HepG2 (cell line): ENCODE results near the gene TAL2.

ENCODE experiments used
- NKX3-1 ChIP-seq: sonication (generic); formaldehyde crosslinking; IDR thresholded peaks from 2 replicates; pipeline ENCODE4 v1.5.0; 2020; ENCODE audit warnings: missing genetic modification reagents
- SKI ChIP-seq: fragments of 450-650 bp; IDR thresholded peaks from one replicate; pipeline ENCODE4 v1.6.1; 2018; ENCODE audit warnings: mild to moderate bottlenecking; ENCODE audit not compliant: partially characterized antibody
- ZBTB49 ChIP-seq: sonication (generic); formaldehyde crosslinking; IDR thresholded peaks from 2 replicates; pipeline ENCODE4 v1.4.0; 2020; ENCODE audit warnings: missing genetic modification reagents, borderline replicate concordance
- ZKSCAN1 ChIP-seq: fragments of 150-350 bp; IDR thresholded peaks from 2 replicates; pipeline ENCODE4 v1.6.1; 2014; ENCODE audit warnings: low read length
- ZNF207 ChIP-seq: fragments of 450-650 bp; IDR thresholded peaks from 2 replicates; pipeline ENCODE4 v1.6.1; 2016; ENCODE audit warnings: antibody characterized with exemption, borderline replicate concordance
- ZNF253 ChIP-seq: sonication (generic); formaldehyde crosslinking; IDR thresholded peaks from 2 replicates; pipeline ENCODE4 v1.8.0; 2022; ENCODE audit warnings: mild to moderate bottlenecking, missing genetic modification reagents, borderline replicate concordance
- TF ChIP-seq, protein P1 (sequence below), 2 experiments: IDR thresholded peaks; 2 replicates each; pipeline ENCODE4 v1.6.1; 2011 to 2012; ENCODE audit warnings: low read length in 2 of 2, borderline replicate concordance in 1 of 2, low read depth in 1 of 2, mild to moderate bottlenecking in 1 of 2, moderate library complexity in 1 of 2
- TF ChIP-seq, protein P2 (sequence below): sonication (generic); formaldehyde crosslinking; IDR thresholded peaks from 2 replicates; pipeline ENCODE4 v1.5.0; 2020; ENCODE audit warnings: mild to moderate bottlenecking, missing genetic modification reagents, moderate library complexity
- TF ChIP-seq, protein P3 (sequence below): sonication (generic); formaldehyde crosslinking; IDR thresholded peaks from 2 replicates; pipeline ENCODE4 v1.9.0; 2021; ENCODE audit warnings: missing genetic modification reagents, mild to moderate bottlenecking, borderline replicate concordance

GRCh38 chr9:105702207-105702606, 40.0 kb downstream of the TAL2 start:
- no peak for TF ChIP-seq ZNF207
- no peak for TF ChIP-seq ZKSCAN1
- TF ChIP-seq, protein P1, sequence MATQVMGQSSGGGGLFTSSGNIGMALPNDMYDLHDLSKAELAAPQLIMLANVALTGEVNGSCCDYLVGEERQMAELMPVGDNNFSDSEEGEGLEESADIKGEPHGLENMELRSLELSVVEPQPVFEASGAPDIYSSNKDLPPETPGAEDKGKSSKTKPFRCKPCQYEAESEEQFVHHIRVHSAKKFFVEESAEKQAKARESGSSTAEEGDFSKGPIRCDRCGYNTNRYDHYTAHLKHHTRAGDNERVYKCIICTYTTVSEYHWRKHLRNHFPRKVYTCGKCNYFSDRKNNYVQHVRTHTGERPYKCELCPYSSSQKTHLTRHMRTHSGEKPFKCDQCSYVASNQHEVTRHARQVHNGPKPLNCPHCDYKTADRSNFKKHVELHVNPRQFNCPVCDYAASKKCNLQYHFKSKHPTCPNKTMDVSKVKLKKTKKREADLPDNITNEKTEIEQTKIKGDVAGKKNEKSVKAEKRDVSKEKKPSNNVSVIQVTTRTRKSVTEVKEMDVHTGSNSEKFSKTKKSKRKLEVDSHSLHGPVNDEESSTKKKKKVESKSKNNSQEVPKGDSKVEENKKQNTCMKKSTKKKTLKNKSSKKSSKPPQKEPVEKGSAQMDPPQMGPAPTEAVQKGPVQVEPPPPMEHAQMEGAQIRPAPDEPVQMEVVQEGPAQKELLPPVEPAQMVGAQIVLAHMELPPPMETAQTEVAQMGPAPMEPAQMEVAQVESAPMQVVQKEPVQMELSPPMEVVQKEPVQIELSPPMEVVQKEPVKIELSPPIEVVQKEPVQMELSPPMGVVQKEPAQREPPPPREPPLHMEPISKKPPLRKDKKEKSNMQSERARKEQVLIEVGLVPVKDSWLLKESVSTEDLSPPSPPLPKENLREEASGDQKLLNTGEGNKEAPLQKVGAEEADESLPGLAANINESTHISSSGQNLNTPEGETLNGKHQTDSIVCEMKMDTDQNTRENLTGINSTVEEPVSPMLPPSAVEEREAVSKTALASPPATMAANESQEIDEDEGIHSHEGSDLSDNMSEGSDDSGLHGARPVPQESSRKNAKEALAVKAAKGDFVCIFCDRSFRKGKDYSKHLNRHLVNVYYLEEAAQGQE (IDR thresholded peaks at IDR 0.05; ENCODE audit: borderline replicate concordance in 1 of 2, low read depth in 1 of 2, low read length in 2 of 2), result no peak
- no peak for TF ChIP-seq SKI
- TF ChIP-seq, protein P2, sequence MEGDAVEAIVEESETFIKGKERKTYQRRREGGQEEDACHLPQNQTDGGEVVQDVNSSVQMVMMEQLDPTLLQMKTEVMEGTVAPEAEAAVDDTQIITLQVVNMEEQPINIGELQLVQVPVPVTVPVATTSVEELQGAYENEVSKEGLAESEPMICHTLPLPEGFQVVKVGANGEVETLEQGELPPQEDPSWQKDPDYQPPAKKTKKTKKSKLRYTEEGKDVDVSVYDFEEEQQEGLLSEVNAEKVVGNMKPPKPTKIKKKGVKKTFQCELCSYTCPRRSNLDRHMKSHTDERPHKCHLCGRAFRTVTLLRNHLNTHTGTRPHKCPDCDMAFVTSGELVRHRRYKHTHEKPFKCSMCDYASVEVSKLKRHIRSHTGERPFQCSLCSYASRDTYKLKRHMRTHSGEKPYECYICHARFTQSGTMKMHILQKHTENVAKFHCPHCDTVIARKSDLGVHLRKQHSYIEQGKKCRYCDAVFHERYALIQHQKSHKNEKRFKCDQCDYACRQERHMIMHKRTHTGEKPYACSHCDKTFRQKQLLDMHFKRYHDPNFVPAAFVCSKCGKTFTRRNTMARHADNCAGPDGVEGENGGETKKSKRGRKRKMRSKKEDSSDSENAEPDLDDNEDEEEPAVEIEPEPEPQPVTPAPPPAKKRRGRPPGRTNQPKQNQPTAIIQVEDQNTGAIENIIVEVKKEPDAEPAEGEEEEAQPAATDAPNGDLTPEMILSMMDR, result no peak
- TF ChIP-seq, protein P3, sequence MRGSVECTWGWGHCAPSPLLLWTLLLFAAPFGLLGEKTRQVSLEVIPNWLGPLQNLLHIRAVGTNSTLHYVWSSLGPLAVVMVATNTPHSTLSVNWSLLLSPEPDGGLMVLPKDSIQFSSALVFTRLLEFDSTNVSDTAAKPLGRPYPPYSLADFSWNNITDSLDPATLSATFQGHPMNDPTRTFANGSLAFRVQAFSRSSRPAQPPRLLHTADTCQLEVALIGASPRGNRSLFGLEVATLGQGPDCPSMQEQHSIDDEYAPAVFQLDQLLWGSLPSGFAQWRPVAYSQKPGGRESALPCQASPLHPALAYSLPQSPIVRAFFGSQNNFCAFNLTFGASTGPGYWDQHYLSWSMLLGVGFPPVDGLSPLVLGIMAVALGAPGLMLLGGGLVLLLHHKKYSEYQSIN (CRISPR knock-in tag), result no peak
- no peak for TF ChIP-seq ZNF253
- TF ChIP-seq ZBTB49 (CRISPR knock-in tag), result no peak
- TF ChIP-seq NKX3-1, result no peak
